Psoas muscle (tissue), 8 donors: ENCODE measurements around the gene C15orf39. TPM values are rescaled to one million over a fixed set of nuclear protein-coding genes. Genes with fewer than 3 reads are reported as not detected.

Experiments
- ATAC-seq, 4 donors: fragments of 200-7000 bp; cut with Tn5 transposase; one replicate each; pipeline ENCODE4 v1.9.1; 2020; ENCODE audit warnings: moderate library complexity in 3 of 4, mild to moderate bottlenecking in 2 of 4
- DNase-seq, 2 donors: peaks; one replicate each; pipeline ENCODE4 v3.0.0-alpha.2; 2020
- H3K27ac ChIP-seq: fragments of 200-600 bp; one replicate; pipeline ENCODE4 v1.8.0; 2022
- H3K27me3 ChIP-seq, 3 donors: fragments of 200-600 bp in 1 of 3; one replicate each; pipeline versions ENCODE4 v1.6.1 to v1.8.0; 2013 to 2022; ENCODE audit warnings: low read length in 2 of 3, mild to moderate bottlenecking in 2 of 3, moderate library complexity in 1 of 3; ENCODE audit not compliant: insufficient read depth in 3 of 3
- H3K36me3 ChIP-seq, 2 donors: fragments of 200-600 bp in 1 of 2; one replicate each; pipeline versions ENCODE4 v1.6.1 to v1.8.0; 2013 to 2022; ENCODE audit warnings: low read depth in 1 of 2, mild to moderate bottlenecking in 1 of 2, moderate library complexity in 1 of 2; ENCODE audit not compliant: insufficient read depth in 1 of 2
- H3K4me1 ChIP-seq: fragments of 200-600 bp; one replicate; pipeline ENCODE4 v1.8.0; 2022
- H3K4me3 ChIP-seq: fragments of 200-600 bp; one replicate; pipeline ENCODE4 v1.8.0; 2022; ENCODE audit warnings: mild to moderate bottlenecking
- H3K9me3 ChIP-seq: fragments of 200-600 bp; one replicate; pipeline ENCODE4 v1.8.0; 2022
- WGBS, 3 donors: extraction: QIAGEN DNeasy Blood & Tissue Kit; methylation state at CpG; one replicate each; pipeline versions ENCODE4 v1.1.6 to v1.1.7; 2013; 5-methylcytosine and 5-hydroxymethylcytosine counted together
- intact Hi-C, 2 donors: fragments of 100-400 bp; cut with DNase I; formaldehyde crosslinking; loops; one replicate each; pipeline versions ENCODE4 v1.11.0 to v1.14.2; 2022
- polyA plus RNA-seq, 3 donors: library from polyadenylated mRNA; stranded (reverse); fragments of 200-250 nt; gene quantifications; one replicate each; pipeline ENCODE4 v1.2.3, GENCODE V29; 2013
- total RNA-seq, 4 donors: library from RNA; stranded (reverse); fragmentation: NEBNext Ultra II Directional in 2 of 4; extraction: Animal tissue kit (Norgen Biotek cat#: 25700) in 2 of 4; gene quantifications; one replicate each; pipeline versions ENCODE4 v1.2.1 to v1.2.4, GENCODE V29; 2021 to 2023
- TF ChIP-seq, protein P1 (sequence below): fragments of 200-600 bp; IDR thresholded peaks from one replicate; pipeline ENCODE4 v1.8.0; 2022; ENCODE audit warnings: antibody characterized with exemption
- donor health status: healthy with polysubstance abuse.
- donor health status: DM: no; HTN: no; CAD: no; lungs with moderate emphysema.
- donor health status: Bipolar disorder and iron deficiency.
- donor health status: healthy.
- donor health status: DM: yes; HTN: yes; CAD: no.
- donor health status: DM: no; HTN: no; CAD: no.
- donor health status: DM: no; HTN: no; CAD: no.
- donor health status: DM: yes; HTN: yes; CAD: no.

The C15orf39 gene
- total and polyA plus RNA-seq, 7 donors, result 2.5 to 4.6 (median 4.0) TPM

DNA sequence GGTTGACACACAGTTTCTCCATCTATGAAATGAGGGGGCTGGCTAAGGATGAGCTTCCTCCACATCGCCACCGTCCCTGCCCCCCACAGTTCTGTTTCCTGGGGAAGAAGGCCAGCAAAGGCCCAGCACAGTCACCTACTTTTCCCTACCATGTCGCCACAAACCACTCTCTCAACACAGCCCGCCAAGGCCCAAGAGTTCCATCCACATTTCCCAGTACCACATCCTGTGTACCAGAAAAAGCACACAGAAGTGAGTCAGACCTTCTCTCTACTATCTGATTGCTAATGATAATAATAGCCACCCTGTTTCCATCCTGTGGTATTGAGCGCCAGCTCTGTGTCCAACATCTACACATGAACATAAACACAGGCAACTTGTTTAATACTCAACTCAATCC is 30.3 kb upstream of the C15orf39 start:
- WGBS, 3 donors, result 79 to 94% (median 87%) methylated on average over 5 of the region's 5 CpGs
- intact Hi-C loops, result no loop called here
- DNase-seq, result no peak
- Histone ChIP-seq H3K9me3 (no peaks in the 10 kb centered on the region), H3K4me3 (no peak overlapping the region), H3K27ac (no peak overlapping the region), H3K4me1 (no peaks in the 10 kb centered on the region), H3K36me3 (no peaks in the 10 kb centered on the region), H3K27me3 (no peaks in the 10 kb centered on the region)
- ATAC-seq, result no peak
- TF ChIP-seq, protein P1, sequence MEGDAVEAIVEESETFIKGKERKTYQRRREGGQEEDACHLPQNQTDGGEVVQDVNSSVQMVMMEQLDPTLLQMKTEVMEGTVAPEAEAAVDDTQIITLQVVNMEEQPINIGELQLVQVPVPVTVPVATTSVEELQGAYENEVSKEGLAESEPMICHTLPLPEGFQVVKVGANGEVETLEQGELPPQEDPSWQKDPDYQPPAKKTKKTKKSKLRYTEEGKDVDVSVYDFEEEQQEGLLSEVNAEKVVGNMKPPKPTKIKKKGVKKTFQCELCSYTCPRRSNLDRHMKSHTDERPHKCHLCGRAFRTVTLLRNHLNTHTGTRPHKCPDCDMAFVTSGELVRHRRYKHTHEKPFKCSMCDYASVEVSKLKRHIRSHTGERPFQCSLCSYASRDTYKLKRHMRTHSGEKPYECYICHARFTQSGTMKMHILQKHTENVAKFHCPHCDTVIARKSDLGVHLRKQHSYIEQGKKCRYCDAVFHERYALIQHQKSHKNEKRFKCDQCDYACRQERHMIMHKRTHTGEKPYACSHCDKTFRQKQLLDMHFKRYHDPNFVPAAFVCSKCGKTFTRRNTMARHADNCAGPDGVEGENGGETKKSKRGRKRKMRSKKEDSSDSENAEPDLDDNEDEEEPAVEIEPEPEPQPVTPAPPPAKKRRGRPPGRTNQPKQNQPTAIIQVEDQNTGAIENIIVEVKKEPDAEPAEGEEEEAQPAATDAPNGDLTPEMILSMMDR, result no peak

- DNase-seq, result no peak
- 85 to 92% (median 91%) methylated on average over 6 of the region's 6 CpGs for WGBS, 3 donors
- intact Hi-C loops, result no loop called here
These were observed 29.3 kb upstream of the C15orf39 start for GRCh38 chr15:75172284-75172820.

GRCh38 chr15:75174102-75174501 is 27.6 kb upstream of the C15orf39 start:
- DNase-seq (no peak), ATAC-seq (no peak)
- peaks cover 12% of the 10 kb centered on the region for H3K4me1 ChIP-seq
- WGBS, 3 donors, result 67 to 76% (median 68%) methylated on average over 3 to 5 of the region's 5 CpGs
- H3K27ac ChIP-seq, result no peak overlapping the region
- peaks cover 0 to 11% (median 0%) of the 10 kb centered on the region in 3 donors for H3K27me3 ChIP-seq
- no peak overlapping the region for H3K4me3 ChIP-seq
- intact Hi-C loops, result no loop called here
- H3K9me3 ChIP-seq, result no peaks in the 10 kb centered on the region
- H3K36me3 ChIP-seq, result no peaks in the 10 kb centered on the region
- TF ChIP-seq, protein P1, result no peak

More at GRCh38 chr15:75172284-75172820, 29.3 kb upstream of the C15orf39 start:
- H3K9me3 ChIP-seq, result no peaks in the 10 kb centered on the region
- no peaks in the 10 kb centered on the region for H3K36me3 ChIP-seq
- no peaks in the 10 kb centered on the region for H3K4me1 ChIP-seq
- no peak overlapping the region for H3K4me3 ChIP-seq
- H3K27me3 ChIP-seq, result peaks cover 0 to 3% (median 0%) of the 10 kb centered on the region in 3 donors
- TF ChIP-seq, protein P1, result no peak
- no peak for ATAC-seq
- no peak overlapping the region for H3K27ac ChIP-seq

- no peak overlapping the region for H3K4me3 ChIP-seq
- 93 to 95% (median 94%) methylated on average over 10 of the region's 10 CpGs for WGBS, 3 donors
- no peak for ATAC-seq
- peaks cover 0 to 17% (median 0%) of the 10 kb centered on the region in 3 donors for H3K27me3 ChIP-seq
- H3K36me3 ChIP-seq, result no peaks in the 10 kb centered on the region
- peaks cover 12% of the 10 kb centered on the region for H3K4me1 ChIP-seq
- no peaks in the 10 kb centered on the region for H3K9me3 ChIP-seq
- TF ChIP-seq, protein P1, result no peak
- DNase-seq, result no peak
- intact Hi-C loops, result no loop called here
- H3K27ac ChIP-seq, result no peak overlapping the region
These were observed 27.0 kb upstream of the C15orf39 start for GRCh38 chr15:75174729-75175128.

- no peak overlapping the region for H3K27ac ChIP-seq
- ATAC-seq, result peak in 1 of 4 donors; percentile 6
- intact Hi-C loops, result no loop called here
These were observed 25.3 kb upstream of the C15orf39 start for GRCh38 chr15:75176396-75176761.

More at GRCh38 chr15:75176396-75176761, 25.3 kb upstream of the C15orf39 start:
- whole genome bisulfite sequencing, 3 donors, result 84 to 87% (median 85%) methylated on average over 4 of the region's 4 CpGs
- no peaks in the 10 kb centered on the region for H3K9me3 ChIP-seq
- H3K27me3 ChIP-seq, result peaks cover 0 to 24% (median 0%) of the 10 kb centered on the region in 3 donors
- no peak overlapping the region for H3K4me3 ChIP-seq
- H3K4me1 ChIP-seq, result peaks cover 12% of the 10 kb centered on the region
- DNase-seq, result no peak
- no peaks in the 10 kb centered on the region for H3K36me3 ChIP-seq
- TF ChIP-seq, protein P1, result no peak
